ENCODE measurements around the gene BAD. TPM values are rescaled to one million over a fixed set of nuclear protein-coding genes. Genes with fewer than 3 reads are reported as not detected.

Gene BAD
- total RNA-seq, 1 donor from 2014 or later: 47.0 TPM

DNA sequence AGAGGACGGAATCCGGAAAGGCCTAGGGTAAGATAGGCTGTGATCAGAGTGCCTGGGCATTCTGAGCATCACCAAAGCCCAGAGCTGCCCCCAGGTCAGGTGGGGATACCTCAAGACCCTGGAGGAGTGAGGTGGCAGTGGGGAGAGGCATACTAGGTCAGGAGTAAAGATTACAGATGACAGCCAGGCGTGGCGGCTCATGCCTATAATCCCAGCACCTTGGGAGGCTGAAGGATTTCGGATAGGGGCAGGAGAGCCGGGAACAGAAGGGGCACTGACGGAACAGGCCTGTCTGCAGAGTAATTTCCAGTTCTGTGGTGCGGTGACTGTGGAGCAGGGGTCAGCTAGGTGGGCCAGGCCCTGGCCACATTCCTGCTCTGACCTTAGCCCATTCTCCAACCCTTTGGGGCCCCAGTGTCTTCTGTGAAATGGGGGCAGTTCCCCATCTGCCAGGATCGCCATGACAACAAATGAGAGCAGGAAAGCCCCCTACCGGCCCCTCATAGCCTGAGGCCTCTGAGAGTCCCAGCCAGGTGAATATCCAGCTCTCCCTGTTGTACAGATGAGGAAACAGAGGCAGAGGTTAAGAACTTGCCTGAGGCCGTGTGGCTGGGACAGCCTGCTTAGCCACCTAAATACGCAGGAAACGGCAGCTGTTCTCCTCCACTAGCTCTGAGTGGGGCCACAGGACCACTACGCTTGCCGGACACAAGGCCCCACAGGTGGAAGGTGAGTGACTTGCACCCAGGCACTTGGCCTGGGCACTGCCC is 9.2 kb downstream of the BAD start:
- Mint-ChIP-seq H3K27me3 (ENCODE audit: unreplicated experiment) (peaks cover 6% of the 10 kb centered on the region), H3K4me1 (ENCODE audit: low read depth, unreplicated experiment) (no peaks in the 10 kb centered on the region), H3K9me3 (ENCODE audit: unreplicated experiment) (peaks cover 7% of the 10 kb centered on the region), H3K36me3 (ENCODE audit: unreplicated experiment) (no peaks in the 10 kb centered on the region), H3K4me3 (ENCODE audit: unreplicated experiment) (no peak overlapping the region), H3K27ac (ENCODE audit: unreplicated experiment) (no peak overlapping the region)
- no peak for DNase-seq
- TF ChIP-seq, protein P1, sequence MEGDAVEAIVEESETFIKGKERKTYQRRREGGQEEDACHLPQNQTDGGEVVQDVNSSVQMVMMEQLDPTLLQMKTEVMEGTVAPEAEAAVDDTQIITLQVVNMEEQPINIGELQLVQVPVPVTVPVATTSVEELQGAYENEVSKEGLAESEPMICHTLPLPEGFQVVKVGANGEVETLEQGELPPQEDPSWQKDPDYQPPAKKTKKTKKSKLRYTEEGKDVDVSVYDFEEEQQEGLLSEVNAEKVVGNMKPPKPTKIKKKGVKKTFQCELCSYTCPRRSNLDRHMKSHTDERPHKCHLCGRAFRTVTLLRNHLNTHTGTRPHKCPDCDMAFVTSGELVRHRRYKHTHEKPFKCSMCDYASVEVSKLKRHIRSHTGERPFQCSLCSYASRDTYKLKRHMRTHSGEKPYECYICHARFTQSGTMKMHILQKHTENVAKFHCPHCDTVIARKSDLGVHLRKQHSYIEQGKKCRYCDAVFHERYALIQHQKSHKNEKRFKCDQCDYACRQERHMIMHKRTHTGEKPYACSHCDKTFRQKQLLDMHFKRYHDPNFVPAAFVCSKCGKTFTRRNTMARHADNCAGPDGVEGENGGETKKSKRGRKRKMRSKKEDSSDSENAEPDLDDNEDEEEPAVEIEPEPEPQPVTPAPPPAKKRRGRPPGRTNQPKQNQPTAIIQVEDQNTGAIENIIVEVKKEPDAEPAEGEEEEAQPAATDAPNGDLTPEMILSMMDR (IDR thresholded peaks at IDR 0.05; ENCODE audit: partially characterized antibody, unreplicated experiment): no peak

DNA sequence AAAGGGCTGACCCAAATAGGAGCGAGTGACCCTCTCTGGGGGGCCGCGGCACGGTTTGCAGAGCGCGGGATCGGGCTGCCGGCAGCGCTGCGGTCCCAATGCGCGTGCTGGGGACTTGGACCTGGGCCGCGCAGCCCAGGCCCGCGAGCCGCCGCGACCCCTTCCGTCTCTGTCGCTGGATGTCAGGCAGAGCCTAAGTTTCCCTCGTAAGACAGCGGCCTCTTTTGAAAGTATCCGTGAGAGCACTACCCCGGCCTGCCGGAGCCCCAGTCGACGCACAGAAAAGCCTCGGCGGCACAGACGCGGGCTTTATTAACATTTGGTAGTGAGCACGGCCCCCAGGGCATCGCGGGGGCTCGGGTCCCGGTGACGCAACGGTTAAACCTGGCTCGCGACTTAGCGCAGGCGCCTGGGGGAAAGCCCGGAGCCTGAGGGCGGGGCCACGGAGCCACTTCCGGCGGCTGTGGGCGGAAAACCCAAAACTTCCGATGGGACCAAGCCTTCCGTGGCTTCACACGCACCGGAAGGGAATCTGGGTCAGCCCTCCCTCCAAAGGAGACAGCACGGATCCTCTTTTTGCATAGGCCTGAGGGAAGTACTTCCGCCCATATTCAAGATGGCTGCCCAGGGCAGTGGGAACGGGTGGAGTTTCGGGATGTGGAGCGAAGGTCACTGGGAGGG is 14.8 kb downstream of the BAD start:
- TF ChIP-seq, protein P1 (IDR thresholded peaks at IDR 0.05; ENCODE audit: partially characterized antibody, unreplicated experiment): no peak
- H3K36me3 Mint-ChIP-seq (ENCODE audit: unreplicated experiment): no peaks in the 10 kb centered on the region
- peaks cover 16% of the 10 kb centered on the region for H3K9me3 Mint-ChIP-seq (ENCODE audit: unreplicated experiment)
- H3K4me1 Mint-ChIP-seq (ENCODE audit: low read depth, unreplicated experiment): peaks cover 2% of the 10 kb centered on the region
- H3K4me3 Mint-ChIP-seq (ENCODE audit: unreplicated experiment): peak overlapping the region; percentile 100
- peak overlapping the region; percentile 98 for H3K27ac Mint-ChIP-seq (ENCODE audit: unreplicated experiment)
- peaks cover 15% of the 10 kb centered on the region for H3K27me3 Mint-ChIP-seq (ENCODE audit: unreplicated experiment)
- peak; percentile 97 for DNase-seq

DNA sequence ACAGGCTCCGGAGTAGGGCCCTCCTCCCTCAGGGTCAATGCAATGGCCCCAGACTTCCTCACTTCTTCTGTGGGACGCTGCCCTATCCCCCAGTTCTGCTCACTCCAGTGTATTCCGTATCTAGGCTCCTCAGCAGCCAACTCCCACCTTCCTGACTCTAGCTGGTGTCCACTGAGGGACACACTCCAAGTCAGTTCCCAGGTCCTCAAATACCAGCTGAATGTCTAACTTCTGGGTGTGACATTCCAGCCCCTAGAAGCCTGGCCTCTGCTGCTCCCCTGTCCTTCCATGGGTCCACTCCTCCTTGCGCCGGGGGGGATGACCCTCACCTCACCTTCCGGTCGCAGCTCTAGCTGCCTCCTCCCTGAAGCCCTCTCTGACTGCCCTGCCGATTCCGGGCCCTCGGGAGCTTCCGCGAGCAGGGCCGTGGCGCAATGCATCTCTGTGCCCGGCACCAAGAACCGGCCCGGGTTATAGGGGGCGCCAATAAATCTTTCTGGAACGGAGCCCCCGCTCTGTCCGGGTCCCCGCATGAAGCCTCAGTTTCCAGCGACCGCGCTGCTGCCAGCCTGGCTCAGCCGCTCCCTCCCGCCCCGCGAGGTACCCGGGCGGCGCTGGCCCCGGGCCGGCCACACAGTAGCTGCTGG is 15.4 kb downstream of the BAD start:
- TF ChIP-seq, protein P1 (IDR thresholded peaks at IDR 0.05; ENCODE audit: partially characterized antibody, unreplicated experiment): no peak
- peak; percentile 69 for DNase-seq
- Mint-ChIP-seq H3K9me3 (ENCODE audit: unreplicated experiment) (peaks cover 16% of the 10 kb centered on the region), H3K4me1 (ENCODE audit: low read depth, unreplicated experiment) (peaks cover 2% of the 10 kb centered on the region), H3K27ac (ENCODE audit: unreplicated experiment) (peak overlapping the region; percentile 95), H3K27me3 (ENCODE audit: unreplicated experiment) (peaks cover 15% of the 10 kb centered on the region), H3K36me3 (ENCODE audit: unreplicated experiment) (no peaks in the 10 kb centered on the region), H3K4me3 (ENCODE audit: unreplicated experiment) (peak overlapping the region; percentile 90)

DNA sequence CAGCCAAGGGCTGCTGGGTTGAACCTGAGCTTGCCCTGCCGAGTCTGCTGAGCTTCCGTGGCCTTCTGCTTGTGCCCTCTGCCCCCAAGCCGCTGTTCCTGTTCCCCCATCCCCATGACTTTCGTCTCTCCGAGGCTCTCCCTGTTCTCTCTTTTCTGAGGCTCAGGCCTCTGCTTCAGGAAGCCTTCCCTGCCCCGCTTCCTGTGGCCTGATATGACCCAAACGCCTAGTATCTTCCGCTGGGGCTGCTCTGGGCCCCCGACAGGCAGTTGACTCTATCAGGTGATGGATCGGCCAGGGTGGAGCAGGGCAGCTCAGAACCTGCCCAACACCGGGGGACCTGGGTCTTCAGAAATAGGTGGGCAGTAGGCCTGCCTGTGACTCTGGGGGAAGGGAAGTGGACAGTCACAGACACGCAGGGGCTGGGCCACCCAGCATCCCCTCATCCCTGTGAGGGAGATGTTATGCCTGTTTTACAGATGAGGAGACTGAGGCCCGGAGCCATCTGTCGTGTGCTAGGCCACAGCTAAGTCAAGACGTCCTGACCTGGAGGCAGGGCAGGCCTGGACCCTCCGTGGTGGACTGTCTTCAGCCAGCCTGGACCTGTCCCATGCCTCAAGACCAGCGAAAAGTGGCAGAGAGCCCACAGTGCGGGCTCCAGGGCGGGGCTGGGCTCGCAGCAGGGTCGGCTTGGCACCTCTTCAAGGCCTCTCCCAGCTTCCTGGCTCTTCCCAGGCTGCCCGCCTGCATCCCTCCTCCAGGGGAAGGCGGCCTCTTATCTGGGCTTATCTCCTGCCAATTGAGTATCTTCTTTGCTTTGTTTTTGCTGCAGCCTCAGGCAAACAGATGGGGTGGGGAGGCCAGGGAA is 16.2 kb downstream of the BAD start:
- no peak for DNase-seq

More for the DNA sequence above, 16.2 kb downstream of the BAD start:
- Mint-ChIP-seq H3K27ac (ENCODE audit: unreplicated experiment) (peak overlapping the region; percentile 95), H3K9me3 (ENCODE audit: unreplicated experiment) (peaks cover 16% of the 10 kb centered on the region), H3K27me3 (ENCODE audit: unreplicated experiment) (peaks cover 15% of the 10 kb centered on the region), H3K36me3 (ENCODE audit: unreplicated experiment) (no peaks in the 10 kb centered on the region), H3K4me1 (ENCODE audit: low read depth, unreplicated experiment) (peaks cover 2% of the 10 kb centered on the region), H3K4me3 (ENCODE audit: unreplicated experiment) (peak overlapping the region; percentile 90)
- TF ChIP-seq, protein P1 (IDR thresholded peaks at IDR 0.05; ENCODE audit: partially characterized antibody, unreplicated experiment): no peak
